NCI-H1930 (cell line): ENCODE measurements around the gene JMJD8.
A peak's percentile ranks its signal among the peaks of the same experiment; 100 is the strongest.
"Not testable (repeated sequence)": the region's sequence is repeated elsewhere in the genome, so short reads cannot be mapped to it uniquely, and the experiment has no call there.

Source experiments
- DNase-seq, 2 experiments: peaks; one replicate each; lab custom pipeline; 2025; lab: John Stamatoyannopoulos, UW

JMJD8 gene

DNA sequence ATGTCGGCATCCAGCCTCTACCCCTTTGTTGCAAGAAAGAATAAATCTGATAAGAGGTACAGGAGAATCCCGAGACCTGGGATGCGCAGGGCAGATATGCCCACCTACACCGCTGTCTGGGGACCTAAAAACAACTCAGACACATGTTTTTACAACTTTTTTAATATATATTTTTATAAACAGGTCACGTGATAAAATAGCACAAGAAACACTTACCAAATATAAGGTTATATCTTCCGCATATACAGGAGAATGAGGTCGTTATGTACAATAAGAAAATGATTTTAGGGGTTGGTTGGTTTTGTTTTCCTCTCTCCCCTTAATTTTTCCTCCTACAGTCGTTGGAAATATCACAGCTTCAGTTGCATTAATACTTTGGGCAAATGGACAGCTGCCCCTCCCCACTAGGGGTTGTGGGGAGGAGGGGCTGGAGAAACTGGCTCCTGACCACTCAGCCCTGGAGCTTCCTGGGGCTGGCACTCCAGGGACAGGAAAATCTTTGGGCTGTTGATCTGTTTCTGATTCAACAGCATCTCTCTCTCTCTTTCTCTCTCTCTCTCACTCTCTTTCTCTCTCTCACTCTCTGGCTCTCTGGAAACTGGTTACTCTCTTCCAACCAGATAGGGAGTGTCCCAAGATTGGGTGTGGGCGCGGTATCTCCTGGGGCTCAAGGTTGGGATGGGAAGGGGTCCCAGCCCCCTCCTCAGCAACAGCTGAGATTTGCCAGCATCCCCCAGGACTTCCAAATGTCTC is 8.4 kb upstream of the JMJD8 start:
- DNase-seq: no peak

DNA sequence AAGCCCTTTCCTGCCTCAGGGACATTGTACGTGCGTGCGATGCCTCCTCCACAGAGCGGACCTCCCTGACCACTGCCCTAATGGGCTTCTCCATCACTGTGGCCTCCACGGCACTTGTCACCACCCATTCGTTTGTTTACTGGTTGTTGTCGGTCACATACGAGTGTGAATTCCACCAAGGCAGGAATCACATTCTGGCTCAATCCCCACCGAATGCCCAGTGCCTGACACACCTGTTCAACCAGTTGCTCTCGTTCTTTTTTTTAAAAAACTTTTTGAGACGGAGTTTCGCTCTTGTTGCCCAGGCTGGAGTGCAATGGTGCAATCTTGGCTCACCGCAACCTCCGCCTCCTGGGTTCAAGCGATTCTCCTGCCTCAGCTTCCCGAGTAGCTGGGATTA is 7.1 kb upstream of the JMJD8 start:
- not testable (repeated sequence) for DNase-seq

DNA sequence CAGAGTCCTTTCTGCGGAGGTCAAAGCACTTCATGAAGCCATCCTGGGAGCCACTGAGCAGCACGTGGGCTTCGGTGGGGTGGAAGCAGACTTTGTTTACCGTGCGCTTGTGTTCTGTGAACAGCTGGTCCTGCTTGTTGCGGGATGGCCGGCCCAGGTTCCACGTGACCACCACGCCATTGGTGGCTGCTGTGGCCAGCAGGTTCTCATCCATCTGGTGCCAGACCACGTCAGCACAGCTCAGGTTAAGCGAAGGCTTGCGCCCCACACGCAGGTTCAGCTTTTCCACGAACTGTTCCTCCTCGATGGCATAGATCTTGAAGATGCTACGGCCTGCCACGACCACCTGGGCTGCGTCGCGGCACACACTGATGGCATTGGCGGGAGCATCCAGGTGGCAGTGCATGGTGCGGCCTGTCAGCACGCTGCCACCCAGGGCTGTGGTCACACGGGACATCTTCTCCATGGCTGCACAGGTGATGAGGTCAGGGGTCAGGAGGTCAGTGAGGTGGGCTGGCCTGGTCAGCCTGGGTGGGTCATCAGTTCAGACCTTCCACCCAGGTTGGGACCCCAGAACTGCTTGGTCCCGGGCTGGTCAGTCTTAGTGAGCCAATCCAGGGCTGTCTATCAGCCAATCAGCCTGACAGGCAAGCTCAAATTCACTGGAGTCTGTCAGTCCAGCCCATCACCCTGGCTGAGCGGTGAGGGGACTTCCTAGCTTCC is 5.2 kb upstream of the JMJD8 start:
- DNase-seq: no peak

DNA sequence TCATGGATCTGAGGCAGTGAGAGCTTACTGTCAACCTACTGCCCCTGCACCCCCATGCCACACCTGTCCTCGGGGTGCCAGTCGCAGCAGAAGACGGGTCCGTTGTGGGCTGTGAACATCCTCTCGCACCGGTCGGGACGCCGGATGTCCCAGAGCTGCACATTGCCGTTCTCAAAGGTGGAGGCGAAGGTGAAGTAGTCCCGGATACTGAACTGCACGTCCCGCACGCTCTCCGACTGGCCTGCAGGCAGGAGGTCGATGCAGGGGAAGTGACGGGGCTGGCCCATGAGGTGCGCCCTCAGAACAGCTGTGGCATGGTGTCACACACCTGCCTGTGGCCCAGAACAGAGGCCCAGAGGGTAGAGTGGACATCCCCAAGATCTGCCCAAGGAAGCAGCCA is 3.4 kb upstream of the JMJD8 start:
- DNase-seq: no peak

GRCh38 chr16:686459-687260 is 2.5 kb upstream of the JMJD8 start:
- no peak for DNase-seq

DNA sequence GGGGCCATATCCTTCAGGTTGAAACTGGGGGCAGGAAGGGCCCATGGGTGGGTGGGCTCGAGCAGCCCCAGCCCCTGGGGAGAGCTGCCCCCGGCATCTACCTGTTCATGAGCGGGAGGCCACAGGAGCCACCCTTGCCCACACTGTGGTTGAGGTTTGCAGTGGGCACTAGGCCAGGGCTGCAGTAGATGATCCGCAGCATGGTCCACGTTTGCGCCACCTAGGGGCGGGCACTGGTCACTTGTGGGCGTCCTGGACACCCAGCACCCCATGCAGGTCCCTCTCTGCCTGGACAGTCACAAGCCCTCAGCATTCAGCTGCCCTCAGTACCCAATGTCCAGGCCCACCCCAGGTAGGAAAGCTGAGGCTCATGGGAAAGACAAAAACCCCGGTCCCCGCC is 1.8 kb upstream of the JMJD8 start:
- peak; percentile 35 to 69 for DNase-seq

DNA sequence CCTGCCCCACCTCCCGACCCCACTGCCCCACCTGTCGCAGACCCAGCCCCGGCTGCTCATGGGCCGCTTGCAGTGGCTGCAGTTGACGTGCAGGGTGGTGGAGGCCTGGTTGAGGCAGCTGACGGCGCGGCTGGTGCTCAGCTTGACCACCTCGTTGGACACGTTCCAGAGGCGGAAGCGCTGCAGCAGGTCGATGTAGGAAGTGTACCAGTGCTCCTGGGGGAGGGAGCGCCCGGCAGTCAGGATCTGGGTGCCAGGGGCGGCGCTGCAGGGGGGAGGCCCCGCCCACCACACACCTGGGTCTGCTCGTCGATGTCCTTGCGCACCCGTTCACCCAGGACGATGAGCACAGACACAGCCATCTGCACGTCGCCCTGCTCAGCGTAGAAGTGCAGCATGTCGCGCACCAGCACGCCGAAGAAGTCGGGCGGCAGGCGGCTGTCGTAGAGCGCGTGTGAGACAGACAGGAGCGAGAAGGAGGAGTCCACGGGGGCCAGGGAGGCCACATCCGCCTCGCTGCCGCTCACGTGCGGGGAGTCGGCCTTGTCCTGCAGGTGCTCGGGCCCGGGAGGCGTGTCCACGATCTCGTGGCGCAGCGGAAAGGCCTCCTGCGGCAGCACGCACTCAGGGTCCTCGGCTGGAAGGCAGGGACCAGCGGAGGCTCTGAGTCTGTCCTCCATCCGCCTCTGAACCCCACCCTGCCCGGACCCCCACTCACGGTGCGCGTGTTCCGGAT is 995 bp upstream of the JMJD8 start:
- no peak for DNase-seq

- DNase-seq: no peak
Measured at GRCh38 chr16:683396-684070, 601 bp downstream of the JMJD8 start.

DNA sequence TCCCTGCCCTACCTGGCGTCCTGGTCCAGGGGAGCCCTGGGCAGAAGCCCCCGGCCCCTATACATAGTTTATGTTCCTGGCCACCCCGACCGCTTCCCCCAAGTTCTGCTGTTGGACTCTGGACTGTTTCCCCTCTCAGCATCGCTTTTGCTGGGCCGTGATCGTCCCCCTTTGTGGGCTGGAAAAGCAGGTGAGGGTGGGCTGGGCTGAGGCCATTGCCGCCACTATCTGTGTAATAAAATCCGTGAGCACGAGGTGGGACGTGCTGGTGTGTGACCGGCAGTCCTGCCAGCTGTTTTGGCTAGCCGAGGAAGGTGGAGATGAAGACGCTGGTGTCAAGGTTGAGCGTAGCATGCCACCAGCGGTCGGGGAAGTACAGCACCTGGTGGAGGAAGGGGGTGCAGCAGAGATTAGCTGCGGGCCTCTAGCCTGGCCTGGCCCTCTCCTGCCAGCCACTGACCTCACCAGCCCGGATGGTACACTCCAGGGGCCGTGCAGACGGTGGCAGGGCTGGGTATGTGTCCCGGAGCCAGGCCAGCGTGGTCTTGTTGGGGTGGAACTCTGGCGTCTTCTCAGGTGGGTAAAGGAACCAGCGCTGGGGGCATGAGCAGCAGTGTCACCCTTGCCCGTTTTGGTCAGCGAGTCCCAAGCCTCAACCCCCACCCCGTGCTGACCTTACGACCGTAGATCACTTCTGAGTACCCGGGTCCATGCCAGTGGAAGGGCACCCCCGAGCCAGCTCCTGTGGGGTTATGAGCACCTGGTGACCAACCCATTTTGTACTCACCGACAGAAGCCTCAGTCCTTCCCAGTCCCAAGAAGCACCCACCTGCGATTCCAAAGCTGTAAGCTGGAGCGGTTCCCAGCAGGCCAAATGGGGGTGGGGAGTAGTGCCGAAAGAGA is 1.4 kb downstream of the JMJD8 start:
- DNase-seq: no peak

GRCh38 chr16:681746-682427 is 2.2 kb downstream of the JMJD8 start:
- no peak for DNase-seq

- DNase-seq: peak in 1 of 2 experiments; percentile 39
Measured at GRCh38 chr16:680967-681745, 3.0 kb downstream of the JMJD8 start.

DNA sequence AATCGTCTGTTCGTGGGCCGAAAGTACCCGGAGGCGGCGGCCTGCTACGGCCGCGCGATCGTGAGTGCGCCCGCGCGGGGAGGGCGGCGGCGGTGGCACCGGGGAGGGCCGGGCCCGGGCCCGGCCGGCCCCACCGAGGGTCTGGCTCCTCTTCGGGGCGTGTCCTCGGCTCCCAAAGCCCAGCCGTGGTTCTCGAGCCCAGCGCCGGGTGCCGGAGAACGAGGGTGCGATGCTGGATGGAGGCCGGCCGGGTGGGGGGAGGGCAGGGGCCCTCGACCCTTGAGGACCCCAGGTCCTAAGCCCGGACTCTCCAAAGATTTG is 3.5 kb downstream of the JMJD8 start:
- no peak for DNase-seq

DNA sequence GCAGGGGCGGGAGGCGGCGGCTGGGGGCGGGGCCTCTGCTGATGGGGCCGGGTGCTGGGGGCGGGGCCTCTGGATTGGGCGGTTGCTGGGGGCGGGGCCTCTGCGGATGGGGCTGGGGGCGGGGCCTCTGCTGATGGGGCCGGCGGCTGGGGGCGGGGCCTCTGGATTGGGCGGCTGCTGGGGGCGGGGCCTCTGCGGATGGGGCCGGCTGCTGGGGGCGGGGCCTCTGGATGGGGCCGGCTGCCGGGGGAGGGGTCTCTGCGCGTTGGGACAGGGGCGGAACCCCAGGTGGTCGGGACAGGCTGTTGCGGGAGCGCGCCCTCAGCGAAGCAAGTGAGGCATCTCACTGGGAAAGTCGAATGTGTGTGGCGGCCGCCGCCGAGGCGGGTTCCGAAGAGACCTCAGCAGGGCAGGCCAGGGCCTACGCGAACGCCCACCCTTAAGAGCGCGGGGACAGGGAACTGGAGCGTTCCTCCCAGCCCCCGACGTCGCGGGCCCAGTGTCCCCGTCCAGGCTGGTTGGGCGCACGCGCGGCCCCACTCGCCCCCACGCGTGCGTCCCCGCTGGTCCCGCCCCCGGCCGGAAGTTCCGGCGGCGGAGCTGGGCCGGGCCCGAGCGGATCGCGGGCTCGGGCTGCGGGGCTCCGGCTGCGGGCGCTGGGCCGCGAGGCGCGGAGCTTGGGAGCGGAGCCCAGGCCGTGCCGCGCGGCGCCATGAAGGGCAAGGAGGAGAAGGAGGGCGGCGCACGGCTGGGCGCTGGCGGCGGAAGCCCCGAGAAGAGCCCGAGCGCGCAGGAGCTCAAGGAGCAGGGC is 4.1 kb downstream of the JMJD8 start, which contains the start of gene STUB1:
TSS of gene STUB1 (plus strand) at position 597 of the 811 bp plus-strand sequence. CDS start at position 713, 116 bp downstream.
- DNase-seq: peak; percentile 88 to 89

DNA sequence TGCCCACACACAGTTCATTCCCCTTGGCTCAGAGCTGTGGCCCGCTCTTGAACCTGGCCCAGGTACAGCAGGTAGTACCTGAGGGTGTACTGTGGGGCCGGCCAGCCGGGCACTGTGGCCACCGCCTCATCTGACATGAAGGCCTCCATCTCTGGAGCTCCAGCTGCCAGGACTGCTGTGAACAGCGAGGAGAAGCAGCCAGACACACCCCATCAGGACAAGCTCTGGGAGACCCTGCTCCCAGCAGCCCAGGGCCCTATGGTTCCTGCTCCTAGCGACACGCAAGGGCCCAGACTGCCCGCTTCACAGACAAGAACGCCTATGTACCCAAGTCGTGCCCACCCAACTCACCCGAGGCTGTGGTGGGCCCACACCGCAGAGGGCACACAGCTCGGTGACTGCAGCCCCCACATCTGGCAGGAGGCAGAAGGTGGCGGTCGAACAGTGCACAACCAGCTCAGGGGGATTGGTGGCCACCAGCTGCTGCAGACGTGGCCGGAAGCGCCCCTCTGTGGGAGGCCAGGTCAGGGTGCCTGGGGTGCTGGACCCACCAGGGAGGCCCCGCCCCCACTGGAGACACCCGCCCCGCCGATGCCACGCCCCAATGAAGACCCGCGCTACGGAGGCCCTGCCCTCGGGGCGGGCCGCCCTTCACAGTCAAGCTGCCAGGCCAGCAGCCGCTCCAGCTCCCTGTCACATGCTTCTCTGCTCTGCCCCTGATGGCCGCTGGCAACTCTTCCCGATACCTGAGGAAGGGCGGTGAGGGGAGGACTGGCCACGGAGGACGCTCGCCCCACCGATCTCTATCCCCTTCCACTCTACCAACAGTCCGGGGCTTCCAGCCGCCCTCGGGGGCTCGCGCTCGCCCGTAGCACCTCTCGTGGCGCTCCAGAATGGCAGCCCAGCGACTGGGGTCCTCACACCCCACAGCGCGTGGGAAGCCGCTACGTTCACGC is 5.0 kb downstream of the JMJD8 start:
- DNase-seq: peak; percentile 72 to 82

GRCh38 chr16:678209-678857 is 5.8 kb downstream of the JMJD8 start:
- no peak for DNase-seq
